ENCODE results near the gene GCGR. TPM values are rescaled to one million over a fixed set of nuclear protein-coding genes. Genes with fewer than 3 reads are reported as not detected.

GCGR gene
- total and polyA plus RNA-seq, 2 of the 13 experiments (the other 11 are each of a cell fraction or from before 2014, with no cell fraction given) = 0.04 to 0.13 TPM

GRCh38 chr17:81833921-81834830, 30.2 kb downstream of the GCGR start (continued):
- 0 out of 2 replicates have a peak, but pooled peaks have one; percentile 11 for TF ChIP-seq POGZ (CRISPR knock-in tag; IDR thresholded peaks at IDR 0.05)
- peak; percentile 94 for TF ChIP-seq ZBTB38 (CRISPR knock-in tag; IDR thresholded peaks at IDR 0.05)
- TF ChIP-seq ZXDC (CRISPR knock-in tag; IDR thresholded peaks at IDR 0.05) = 0 out of 2 replicates have a peak, but pooled peaks have one; percentile 8
- 0 out of 2 replicates have a peak, but pooled peaks have one; percentile 8 for TF ChIP-seq HNRNPL (IDR thresholded peaks at IDR 0.05; ENCODE audit: low read depth, low read length)
- TF ChIP-seq ZBTB3 (CRISPR knock-in tag; IDR thresholded peaks at IDR 0.05; ENCODE audit: borderline replicate concordance, low read depth) = 0 out of 2 replicates have a peak, but pooled peaks have one; percentile 17
- TF ChIP-seq AGO2 (optimal IDR thresholded peaks at IDR 0.05; ENCODE audit: low read depth, low read length) = peak; percentile 82
- TF ChIP-seq HMG20B (CRISPR knock-in tag; conservative IDR thresholded peaks at IDR 0.05) = peak; percentile 2; the same call in 1 of the 2 replicates
- TF ChIP-seq RXRA (CRISPR knock-in tag; IDR thresholded peaks at IDR 0.05) = no peak
- no peak for TF ChIP-seq CCDC6 (CRISPR knock-in tag; IDR thresholded peaks at IDR 0.05)
- TF ChIP-seq CHD2 (IDR thresholded peaks at IDR 0.05; ENCODE audit: low read depth, low read length) = no peak
- TF ChIP-seq ZSCAN31 (CRISPR knock-in tag; IDR thresholded peaks at IDR 0.05; ENCODE audit: low read depth) = 0 out of 2 replicates have a peak, but pooled peaks have one; percentile 4
- 0 out of 2 replicates have a peak, but pooled peaks have one; percentile 76 for TF ChIP-seq ZNF414 (CRISPR knock-in tag; IDR thresholded peaks at IDR 0.05)
- peak in 1 of 2 experiments; percentile 28; a peak in 1 of 4 replicates for TF ChIP-seq POLR2A (IDR thresholded peaks at IDR 0.05; ENCODE audit: insufficient read depth in 1 of 2, low read depth in 2 of 2, low read length in 2 of 2)
- TF ChIP-seq RBAK (CRISPR knock-in tag; IDR thresholded peaks at IDR 0.05) = 0 out of 2 replicates have a peak, but pooled peaks have one; percentile 0
- TF ChIP-seq GATAD1 (CRISPR knock-in tag; IDR thresholded peaks at IDR 0.05) = 0 out of 2 replicates have a peak, but pooled peaks have one; percentile 2
- TF ChIP-seq ZNF552 (CRISPR knock-in tag; IDR thresholded peaks at IDR 0.05; ENCODE audit: borderline replicate concordance) = 0 out of 2 replicates have a peak, but pooled peaks have one; percentile 39
- peak; percentile 57; the same call in 1 of the 2 replicates for TF ChIP-seq ZC3H4 (CRISPR knock-in tag; IDR thresholded peaks at IDR 0.05; ENCODE audit: borderline replicate concordance)
- TF ChIP-seq SP4 (CRISPR knock-in tag; IDR thresholded peaks at IDR 0.05) = no peak
- 0 out of 2 replicates have a peak, but pooled peaks have one; percentile 39 for TF ChIP-seq ZGPAT (CRISPR knock-in tag; IDR thresholded peaks at IDR 0.05)
- 0 out of 2 replicates have a peak, but pooled peaks have one; percentile 18 for TF ChIP-seq ZC3H13 (CRISPR knock-in tag; IDR thresholded peaks at IDR 0.05)
- no peak for TF ChIP-seq HINFP (CRISPR knock-in tag; IDR thresholded peaks at IDR 0.05; ENCODE audit: low read depth)
- 0 out of 2 replicates have a peak, but pooled peaks have one; percentile 48 for TF ChIP-seq NFIB (CRISPR knock-in tag; IDR thresholded peaks at IDR 0.05; ENCODE audit: borderline replicate concordance)
- TF ChIP-seq RBFOX2 (IDR thresholded peaks at IDR 0.05; ENCODE audit: low read depth, low read length) = peak; percentile 27; the same call in 1 of the 2 replicates

Data from HepG2 (cell line).